GM19025 (cell line): ENCODE results near the gene RGS9BP.
"Not testable (repeated sequence)": the region's sequence is repeated elsewhere in the genome, so short reads cannot be mapped to it uniquely, and the experiment has no call there.

ENCODE experiments used
- ATAC-seq: cut with Tn5 transposase; IDR thresholded peaks from one replicate; pipeline ENCODE4 v1.9.1; 2021; ENCODE audit warnings: mild to moderate bottlenecking, low read depth, moderate library complexity; ENCODE audit not compliant: unreplicated experiment

RGS9BP gene

GRCh38 chr19:32693151-32694108 lies 17.8 kb downstream of the RGS9BP start:
- ATAC-seq = not testable (repeated sequence)

- ATAC-seq = not testable (repeated sequence)
Measured at GRCh38 chr19:32694316-32694715, 18.7 kb downstream of the RGS9BP start.

- not testable (repeated sequence) for ATAC-seq
Measured at GRCh38 chr19:32694851-32695250, 19.2 kb downstream of the RGS9BP start.

GRCh38 chr19:32695506-32695905 lies 19.9 kb downstream of the RGS9BP start:
- ATAC-seq = not testable (repeated sequence)

- not testable (repeated sequence) for ATAC-seq
Measured at GRCh38 chr19:32696771-32697170, 21.1 kb downstream of the RGS9BP start.

- ATAC-seq = not testable (repeated sequence)
Measured at GRCh38 chr19:32700129-32700528, 24.5 kb downstream of the RGS9BP start.

GRCh38 chr19:32702010-32702409 lies 26.4 kb downstream of the RGS9BP start:
- ATAC-seq = no peak

- ATAC-seq = not testable (repeated sequence)
Measured at GRCh38 chr19:32704006-32704405, 28.4 kb downstream of the RGS9BP start.

GRCh38 chr19:32708457-32708856 lies 32.8 kb downstream of the RGS9BP start:
- ATAC-seq = no peak

GRCh38 chr19:32709032-32709431 lies 33.4 kb downstream of the RGS9BP start:
- no peak for ATAC-seq

- no peak for ATAC-seq
Measured at GRCh38 chr19:32711747-32712146, 36.1 kb downstream of the RGS9BP start.

GRCh38 chr19:32716203-32716602 lies 40.6 kb downstream of the RGS9BP start:
- ATAC-seq = not testable (repeated sequence)

GRCh38 chr19:32717496-32717895 lies 41.8 kb downstream of the RGS9BP start:
- ATAC-seq = no peak

- no peak for ATAC-seq
Measured at GRCh38 chr19:32718286-32718685, 42.6 kb downstream of the RGS9BP start.

GRCh38 chr19:32719611-32720059 lies 44.0 kb downstream of the RGS9BP start, which contains the start of gene TDRD12:
TSS of gene TDRD12 (plus strand) at chr19:32719767. CDS start at chr19:32720073, 306 bp downstream.
- ATAC-seq = no peak

- no peak for ATAC-seq
Measured at GRCh38 chr19:32720216-32720935, 44.7 kb downstream of the RGS9BP start.

- no peak for ATAC-seq
Measured at GRCh38 chr19:32720936-32721250, 45.2 kb downstream of the RGS9BP start.
